ENCODE measurements around the gene PSMD1.

DNA sequence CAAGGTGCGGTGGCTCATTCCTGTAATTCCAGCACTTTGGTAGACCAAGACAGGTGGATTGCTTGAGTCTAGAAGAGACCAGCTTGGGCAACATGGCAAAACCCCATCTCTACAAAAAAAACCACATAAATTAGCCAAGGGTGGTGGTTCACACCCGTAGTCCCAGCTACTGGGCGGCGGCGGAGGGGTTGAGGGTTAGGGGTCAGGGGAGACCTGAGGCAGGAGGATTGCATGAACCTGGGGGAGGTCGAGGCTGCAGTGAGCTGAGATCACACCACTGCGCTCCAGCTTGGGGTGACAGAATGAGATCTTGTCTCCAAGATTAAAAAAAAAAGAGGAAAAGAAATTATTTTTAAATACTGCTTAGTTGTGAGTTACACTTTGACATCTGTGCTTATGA is 69.5 kb downstream of the PSMD1 start:
- TF ChIP-seq SIN3A (IDR thresholded peaks at IDR 0.05; ENCODE audit: borderline replicate concordance, insufficient read depth, low read length) (no peak), POLR2AphosphoS5 (IDR thresholded peaks at IDR 0.05; ENCODE audit: low read depth, low read length) (no peak), TAF1 (IDR thresholded peaks at IDR 0.05; ENCODE audit: borderline replicate concordance, insufficient read depth, low read length) (no peak), FOXP2 (optimal IDR thresholded peaks at IDR 0.05; ENCODE audit: borderline replicate concordance, extremely low read depth, extremely low read length, insufficient read depth) (no peak)
- TF ChIP-seq, protein P1, sequence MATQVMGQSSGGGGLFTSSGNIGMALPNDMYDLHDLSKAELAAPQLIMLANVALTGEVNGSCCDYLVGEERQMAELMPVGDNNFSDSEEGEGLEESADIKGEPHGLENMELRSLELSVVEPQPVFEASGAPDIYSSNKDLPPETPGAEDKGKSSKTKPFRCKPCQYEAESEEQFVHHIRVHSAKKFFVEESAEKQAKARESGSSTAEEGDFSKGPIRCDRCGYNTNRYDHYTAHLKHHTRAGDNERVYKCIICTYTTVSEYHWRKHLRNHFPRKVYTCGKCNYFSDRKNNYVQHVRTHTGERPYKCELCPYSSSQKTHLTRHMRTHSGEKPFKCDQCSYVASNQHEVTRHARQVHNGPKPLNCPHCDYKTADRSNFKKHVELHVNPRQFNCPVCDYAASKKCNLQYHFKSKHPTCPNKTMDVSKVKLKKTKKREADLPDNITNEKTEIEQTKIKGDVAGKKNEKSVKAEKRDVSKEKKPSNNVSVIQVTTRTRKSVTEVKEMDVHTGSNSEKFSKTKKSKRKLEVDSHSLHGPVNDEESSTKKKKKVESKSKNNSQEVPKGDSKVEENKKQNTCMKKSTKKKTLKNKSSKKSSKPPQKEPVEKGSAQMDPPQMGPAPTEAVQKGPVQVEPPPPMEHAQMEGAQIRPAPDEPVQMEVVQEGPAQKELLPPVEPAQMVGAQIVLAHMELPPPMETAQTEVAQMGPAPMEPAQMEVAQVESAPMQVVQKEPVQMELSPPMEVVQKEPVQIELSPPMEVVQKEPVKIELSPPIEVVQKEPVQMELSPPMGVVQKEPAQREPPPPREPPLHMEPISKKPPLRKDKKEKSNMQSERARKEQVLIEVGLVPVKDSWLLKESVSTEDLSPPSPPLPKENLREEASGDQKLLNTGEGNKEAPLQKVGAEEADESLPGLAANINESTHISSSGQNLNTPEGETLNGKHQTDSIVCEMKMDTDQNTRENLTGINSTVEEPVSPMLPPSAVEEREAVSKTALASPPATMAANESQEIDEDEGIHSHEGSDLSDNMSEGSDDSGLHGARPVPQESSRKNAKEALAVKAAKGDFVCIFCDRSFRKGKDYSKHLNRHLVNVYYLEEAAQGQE (IDR thresholded peaks at IDR 0.05; ENCODE audit: insufficient read depth in 1 of 2, low read depth in 2 of 2, low read length in 2 of 2) = no peak

Measured in PFSK-1 (cell line).